Hematopoietic multipotent progenitor cell treated with erythropoietin and hydrocortisone succinate and interleukin-3 and kit ligand, for 17 days (in vitro differentiated cells): ENCODE data around the gene ECHS1.
"Not testable (repeated sequence)": the region's sequence is repeated elsewhere in the genome, so short reads cannot be mapped to it uniquely, and the experiment has no call there.

ENCODE experiments used
- DNase-seq: peaks from one replicate; pipeline ENCODE4 v3.0.0-alpha.2; 2015; ENCODE audit warnings: low spot score

The ECHS1 gene

GRCh38 chr10:133324198-133324792 lies 48.9 kb downstream of the ECHS1 start:
- peak; percentile 46 for DNase-seq

GRCh38 chr10:133322064-133322709 lies 51.0 kb downstream of the ECHS1 start:
- not testable (repeated sequence) for DNase-seq

- not testable (repeated sequence) for DNase-seq
These were observed 52.2 kb downstream of the ECHS1 start for GRCh38 chr10:133320852-133321422.

GRCh38 chr10:133318494-133319127 lies 54.5 kb downstream of the ECHS1 start:
- DNase-seq, result peak; percentile 41

GRCh38 chr10:133316732-133317131 lies 56.4 kb downstream of the ECHS1 start:
- DNase-seq, result no peak

GRCh38 chr10:133316266-133316665 lies 56.9 kb downstream of the ECHS1 start:
- no peak for DNase-seq

GRCh38 chr10:133315847-133316246 lies 57.3 kb downstream of the ECHS1 start:
- no peak for DNase-seq

GRCh38 chr10:133314911-133315310 lies 58.2 kb downstream of the ECHS1 start:
- DNase-seq, result no peak

- no peak for DNase-seq
These were observed 60.0 kb downstream of the ECHS1 start for GRCh38 chr10:133313192-133313591.

GRCh38 chr10:133312769-133313145 lies 60.4 kb downstream of the ECHS1 start:
- DNase-seq, result no peak
